ENCODE results near the gene N4BP3. TPM values are rescaled to one million over a fixed set of nuclear protein-coding genes. Genes with fewer than 3 reads are reported as not detected.
"Not testable (repeated sequence)": the region's sequence is repeated elsewhere in the genome, so short reads cannot be mapped to it uniquely, and the experiment has no call there.

Gene N4BP3
- total RNA-seq, 1 experiment from 2014 or later = 32.0 TPM

DNA sequence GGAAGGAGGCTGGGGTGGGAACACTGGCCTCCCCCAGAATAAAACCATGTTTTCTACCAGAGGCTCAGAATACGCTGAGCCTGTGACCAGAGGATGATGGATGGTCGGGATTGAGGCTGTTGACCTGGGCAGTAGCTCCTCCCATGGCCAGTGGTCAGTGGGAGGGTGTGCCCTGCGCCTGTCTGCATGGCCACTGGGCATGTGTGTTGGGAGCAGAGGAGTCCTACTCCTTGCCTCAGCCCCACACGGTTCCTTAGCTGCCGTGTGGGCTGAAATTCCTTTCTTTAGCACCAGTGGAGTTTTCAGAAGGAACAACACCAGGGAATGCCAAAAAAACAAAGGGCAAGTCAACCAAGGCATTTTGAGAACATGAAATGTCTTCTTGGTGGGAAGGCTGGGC lies 9.0 kb downstream of the N4BP3 start:
- H3K27me3 ChIP-seq (ENCODE audit: control insufficient read depth, insufficient read depth, low read length) = no peaks in the 10 kb centered on the region
- H3K4me3 ChIP-seq (ENCODE audit: insufficient read depth, low read depth, low read length) = no peak overlapping the region
- peak; percentile 32 for DNase-seq
- H3K36me3 ChIP-seq (replicated peaks; ENCODE audit: control insufficient read depth, insufficient read depth, low read length) = peaks cover 16% of the 10 kb centered on the region

DNA sequence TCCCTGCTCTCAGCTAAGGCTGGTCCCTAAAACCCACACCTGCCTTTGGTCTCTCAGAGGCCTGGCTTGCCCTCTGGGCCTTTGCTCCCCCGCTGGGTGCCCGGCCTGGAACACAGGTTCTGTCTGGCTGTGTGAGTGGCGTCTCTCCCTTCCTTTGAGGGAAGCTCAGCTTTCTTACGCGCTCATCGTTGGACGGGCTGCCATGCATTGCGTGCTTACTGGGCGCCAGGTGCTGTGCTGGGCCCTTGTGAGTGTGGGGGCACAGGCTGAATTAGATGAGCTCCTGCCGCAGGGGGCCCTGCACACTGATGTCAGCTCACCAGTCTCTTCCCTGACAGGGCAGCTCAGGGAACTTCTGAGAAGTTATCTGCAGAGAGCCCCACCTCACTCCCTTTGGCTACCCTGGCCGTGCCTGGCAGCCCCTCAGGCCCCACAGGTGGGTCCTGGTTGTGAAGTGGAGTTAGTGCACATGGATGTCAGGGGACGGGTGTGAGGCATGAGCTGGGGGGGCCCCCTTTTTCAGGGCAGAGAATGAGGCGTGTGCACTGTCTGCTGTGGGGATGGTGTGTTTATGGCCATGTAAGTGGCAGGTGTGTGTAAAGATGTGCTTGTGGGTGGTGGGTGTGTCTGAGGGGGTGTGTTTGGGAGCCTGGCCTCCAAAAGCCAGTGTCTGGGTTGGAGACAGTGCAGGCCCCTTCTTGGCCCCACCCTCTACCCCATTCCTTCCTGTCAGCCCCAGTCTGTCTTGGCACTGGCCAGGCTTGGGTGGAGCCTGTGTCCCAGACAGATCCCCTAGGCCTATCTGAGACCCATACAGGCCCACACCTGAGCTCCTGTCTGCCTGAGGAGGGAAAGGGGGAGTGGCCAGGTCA lies 10.0 kb downstream of the N4BP3 start:
- no peaks in the 10 kb centered on the region for H3K27me3 ChIP-seq (ENCODE audit: control insufficient read depth, insufficient read depth, low read length)
- DNase-seq = peak; percentile 49
- no peak overlapping the region for H3K4me3 ChIP-seq (ENCODE audit: insufficient read depth, low read depth, low read length)
- peaks cover 16% of the 10 kb centered on the region for H3K36me3 ChIP-seq (replicated peaks; ENCODE audit: control insufficient read depth, insufficient read depth, low read length)

DNA sequence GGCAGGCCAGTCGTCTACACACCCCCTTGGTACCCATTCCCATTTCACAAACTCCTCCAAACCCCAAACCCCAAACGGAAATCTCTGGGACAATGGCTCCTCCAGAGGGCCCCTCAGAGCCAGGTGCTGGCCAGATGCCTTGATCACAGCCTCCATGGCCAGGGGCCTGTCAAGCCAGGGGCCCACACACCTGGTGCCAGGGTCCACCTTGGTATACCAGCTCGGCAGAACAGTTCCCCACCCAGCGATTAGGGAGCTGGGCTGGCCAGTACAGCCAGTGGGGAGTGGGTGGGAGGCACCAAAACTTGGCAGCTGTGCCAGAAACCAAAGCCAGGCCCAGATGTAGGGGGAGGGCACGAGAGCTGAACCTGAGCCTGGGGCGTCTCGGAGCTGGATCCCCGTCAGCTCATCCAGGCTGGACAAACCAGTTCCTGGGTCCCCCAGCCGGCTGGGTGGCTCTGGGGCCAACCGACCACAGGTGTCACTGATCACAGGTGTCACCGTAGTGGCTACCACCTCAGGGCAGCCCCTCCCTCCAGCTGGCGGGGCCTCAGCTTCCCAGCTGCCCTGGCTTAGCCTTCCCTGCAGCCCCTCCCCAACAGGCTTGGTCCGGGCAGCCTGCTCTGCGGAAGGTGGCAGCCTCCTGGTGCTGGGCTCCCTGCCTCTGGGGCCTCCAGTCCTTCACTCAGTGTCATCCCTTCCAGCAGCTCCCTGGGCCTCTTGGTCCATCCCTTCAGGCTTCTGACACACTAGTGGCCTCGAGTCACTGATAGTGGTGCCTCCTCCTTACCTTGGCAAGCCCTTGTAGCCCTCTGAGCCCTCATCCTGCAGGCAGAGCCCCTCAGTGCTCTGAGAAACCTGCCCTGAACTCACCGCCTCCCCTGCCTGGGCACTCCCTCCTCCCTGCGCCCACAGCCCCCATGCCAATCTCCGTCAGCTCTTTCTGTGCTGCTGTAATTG lies 10.9 kb downstream of the N4BP3 start:
- Histone ChIP-seq H3K27me3 (ENCODE audit: control insufficient read depth, insufficient read depth, low read length) (no peaks in the 10 kb centered on the region), H3K4me3 (ENCODE audit: insufficient read depth, low read depth, low read length) (no peak overlapping the region), H3K36me3 (replicated peaks; ENCODE audit: control insufficient read depth, insufficient read depth, low read length) (peaks cover 16% of the 10 kb centered on the region)
- peak; percentile 65 for DNase-seq

DNA sequence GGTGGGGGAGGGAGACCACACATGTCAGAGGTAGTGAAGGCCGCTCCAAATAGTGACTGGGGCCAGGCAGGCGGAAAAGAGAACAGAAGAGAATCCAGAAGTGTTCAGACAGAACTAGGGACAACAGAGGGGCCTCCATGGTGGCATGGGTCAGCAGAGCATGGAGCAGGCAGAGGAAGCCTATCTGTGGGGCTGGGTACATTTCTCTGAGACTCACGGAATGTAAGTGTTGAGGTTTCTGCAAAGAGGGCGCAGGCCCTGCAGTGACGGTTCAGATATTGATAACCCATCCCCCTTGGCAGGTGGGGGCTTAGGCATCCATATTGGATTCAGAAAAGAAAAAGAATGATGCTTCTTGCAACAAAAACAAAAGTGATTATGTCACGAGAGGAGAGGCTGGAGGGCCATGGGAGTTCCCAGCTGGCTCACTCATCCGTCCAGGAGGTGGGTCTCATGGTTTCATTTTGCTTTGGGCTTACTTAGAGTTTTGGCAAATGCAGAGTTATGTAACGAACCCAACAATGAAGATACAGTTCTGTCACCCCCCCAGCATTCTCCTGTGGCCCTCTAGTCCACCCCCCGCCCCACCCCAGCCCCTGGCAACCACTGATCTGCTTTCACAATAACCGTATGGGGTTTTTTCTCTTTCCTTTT lies 12.0 kb downstream of the N4BP3 start:
- Histone ChIP-seq H3K36me3 (replicated peaks; ENCODE audit: control insufficient read depth, insufficient read depth, low read length) (peaks cover 13% of the 10 kb centered on the region), H3K27me3 (ENCODE audit: control insufficient read depth, insufficient read depth, low read length) (no peaks in the 10 kb centered on the region), H3K4me3 (ENCODE audit: insufficient read depth, low read depth, low read length) (no peak overlapping the region)
- no peak for DNase-seq

DNA sequence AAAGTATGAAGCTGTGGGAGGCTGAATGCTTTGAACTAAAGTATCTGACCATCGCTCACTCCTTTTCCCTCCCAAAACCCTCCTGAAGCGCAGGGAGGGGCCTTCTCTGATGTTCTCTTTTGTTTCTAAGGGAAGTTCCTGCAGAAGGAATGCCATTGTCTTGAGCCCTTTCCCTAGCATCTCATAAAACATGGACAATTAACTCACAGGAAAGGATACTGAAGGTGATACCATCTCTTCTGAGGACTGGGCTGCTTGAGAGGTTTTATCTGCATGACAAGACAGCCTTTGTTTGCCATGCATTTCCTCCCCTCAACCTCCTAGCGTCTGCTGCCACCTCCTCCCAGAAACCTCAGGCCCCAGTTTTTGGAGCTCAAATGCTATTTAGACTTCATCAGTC lies 13.2 kb downstream of the N4BP3 start:
- no peaks in the 10 kb centered on the region for H3K27me3 ChIP-seq (ENCODE audit: control insufficient read depth, insufficient read depth, low read length)
- no peak overlapping the region for H3K4me3 ChIP-seq (ENCODE audit: insufficient read depth, low read depth, low read length)
- H3K36me3 ChIP-seq (replicated peaks; ENCODE audit: control insufficient read depth, insufficient read depth, low read length) = peaks cover 8% of the 10 kb centered on the region
- peak; percentile 89 for DNase-seq

DNA sequence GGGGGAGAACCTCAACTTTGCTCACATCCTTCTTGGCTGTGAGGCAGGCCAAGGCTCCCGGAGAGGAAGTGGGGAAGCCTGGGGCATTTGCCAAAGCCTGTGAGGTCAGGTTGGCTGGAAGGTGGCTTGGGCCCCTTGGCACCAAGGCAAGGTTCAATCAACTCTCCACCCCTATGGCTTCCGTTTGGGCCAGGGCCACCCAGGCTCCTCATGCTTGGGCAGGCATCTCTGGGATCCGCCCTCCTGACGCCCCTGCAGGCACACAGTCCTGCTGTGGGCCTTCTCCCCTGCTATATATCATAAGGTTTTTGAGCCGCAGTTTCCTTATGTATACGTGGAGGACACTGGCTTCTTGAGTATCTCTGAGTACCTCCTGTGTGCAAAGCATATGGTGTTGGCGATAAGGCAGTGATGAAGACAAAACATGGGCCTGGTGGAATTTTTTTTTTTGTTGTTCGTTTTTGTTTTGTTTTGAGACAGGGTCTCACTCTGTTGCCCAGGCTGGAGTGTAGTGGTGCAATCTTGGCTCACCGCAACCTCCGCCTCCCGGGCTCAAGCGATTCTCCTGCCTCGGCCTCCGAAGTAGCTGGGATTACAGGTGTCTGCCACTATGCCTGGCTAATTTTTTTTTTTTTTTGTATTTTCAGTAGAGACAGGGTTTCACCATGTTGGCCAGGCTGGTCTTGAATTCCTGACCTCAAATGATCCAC lies 14.1 kb downstream of the N4BP3 start:
- H3K4me3 ChIP-seq (ENCODE audit: insufficient read depth, low read depth, low read length); H3K36me3 ChIP-seq (replicated peaks; ENCODE audit: control insufficient read depth, insufficient read depth, low read length); DNase-seq; H3K27me3 ChIP-seq (ENCODE audit: control insufficient read depth, insufficient read depth, low read length): not testable (repeated sequence)

DNA sequence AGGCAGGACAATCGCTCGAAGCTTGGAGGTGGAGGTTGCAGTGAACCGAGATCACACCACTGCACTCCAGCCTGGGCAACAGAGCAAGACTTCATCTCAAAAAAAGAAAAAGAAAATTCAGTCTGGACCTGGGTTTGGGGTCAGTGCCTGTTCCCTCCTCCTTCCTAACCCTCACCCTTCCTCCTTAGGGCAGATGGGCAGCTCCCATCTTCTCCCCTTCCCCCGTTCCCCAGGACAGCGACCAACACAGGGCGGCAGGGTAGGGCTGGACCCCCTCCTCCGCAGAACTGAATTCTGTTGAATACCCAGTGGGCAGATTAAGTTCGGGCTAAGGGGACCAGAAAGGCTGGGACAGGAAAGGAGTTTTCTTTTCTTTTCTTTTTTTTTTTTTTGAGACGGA lies 16.0 kb downstream of the N4BP3 start:
- 0 out of 2 replicates have a peak, but pooled peaks cover 3% of the 10 kb centered on the region for H3K36me3 ChIP-seq (replicated peaks; ENCODE audit: control insufficient read depth, insufficient read depth, low read length)
- H3K27me3 ChIP-seq (ENCODE audit: control insufficient read depth, insufficient read depth, low read length) = no peaks in the 10 kb centered on the region
- DNase-seq = peak; percentile 37
- H3K4me3 ChIP-seq (ENCODE audit: insufficient read depth, low read depth, low read length) = no peak overlapping the region

DNA sequence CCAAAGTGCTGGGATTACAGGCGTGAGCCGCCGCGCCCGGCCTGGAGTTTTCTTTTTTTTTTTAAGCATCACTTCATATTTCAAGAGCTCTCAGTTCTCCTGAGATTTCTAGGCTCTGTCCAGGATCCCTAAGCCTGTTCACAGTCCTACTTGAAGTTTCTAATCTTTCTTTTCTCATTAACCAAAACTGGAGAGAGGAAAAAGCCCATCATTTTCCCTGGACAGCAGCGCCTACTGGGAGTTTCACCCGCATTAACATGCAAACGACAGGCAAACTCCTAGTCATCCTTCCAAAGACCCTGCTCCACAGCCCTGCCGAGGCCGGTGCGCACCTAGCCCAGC lies 16.9 kb downstream of the N4BP3 start:
- not testable (repeated sequence) for DNase-seq; H3K36me3 ChIP-seq (replicated peaks; ENCODE audit: control insufficient read depth, insufficient read depth, low read length); H3K27me3 ChIP-seq (ENCODE audit: control insufficient read depth, insufficient read depth, low read length)
- peak overlapping the region; percentile 80 for H3K4me3 ChIP-seq (ENCODE audit: insufficient read depth, low read depth, low read length)

DNA sequence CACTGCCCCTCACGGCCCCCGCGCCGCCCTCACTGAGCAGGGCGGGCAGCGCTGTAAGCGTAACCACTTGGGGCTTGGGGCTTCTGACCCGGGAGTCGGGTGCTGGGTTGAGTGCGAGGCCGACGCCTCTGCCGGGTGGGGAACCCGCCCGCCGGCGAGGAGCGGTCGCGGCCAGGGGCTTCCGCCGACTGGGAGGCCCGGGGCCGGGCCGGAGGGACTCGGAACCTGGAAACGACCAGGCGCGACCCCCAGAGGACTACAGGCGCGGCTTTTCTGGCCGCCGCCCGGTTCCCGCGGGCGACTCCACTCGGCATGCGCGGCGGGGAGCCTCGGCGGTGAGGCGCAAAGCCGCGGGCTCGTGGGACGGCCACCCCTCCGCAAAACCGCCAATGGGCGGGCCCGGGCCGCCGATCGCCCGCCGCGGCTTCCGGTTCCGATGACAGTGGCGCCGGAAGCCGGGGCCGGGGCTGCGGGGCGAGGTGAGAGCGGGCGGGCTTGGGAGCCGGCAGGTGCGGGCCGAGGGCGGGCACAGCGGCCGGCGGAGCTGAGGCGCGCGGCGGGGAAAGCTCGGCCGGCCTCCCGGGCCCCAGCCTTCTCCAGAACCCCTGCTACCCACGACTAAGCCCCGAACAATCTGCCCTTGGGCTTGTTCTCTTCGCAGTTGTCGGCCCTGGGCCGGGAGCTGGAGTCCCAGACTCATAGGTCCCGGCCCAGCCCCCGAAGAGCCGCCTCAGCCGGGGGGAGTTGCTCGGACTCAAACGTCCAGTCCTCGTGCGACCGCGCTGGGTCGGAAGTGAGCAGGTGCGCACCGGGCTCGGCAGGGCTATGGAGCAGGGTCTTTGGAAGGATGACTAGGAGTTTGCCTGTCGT lies 17.5 kb downstream of the N4BP3 start, which contains the start of gene RMND5B:
TSS of gene RMND5B (plus strand) at position 439 of the 870 bp plus-strand sequence. CDS start 7,106 bp downstream, outside the sequence.
- peak within 1 kb of the TSS; percentile 80 for H3K4me3 ChIP-seq (ENCODE audit: insufficient read depth, low read depth, low read length)
- no peaks in the 10 kb centered on the region for H3K27me3 ChIP-seq (ENCODE audit: control insufficient read depth, insufficient read depth, low read length)
- H3K36me3 ChIP-seq (replicated peaks; ENCODE audit: control insufficient read depth, insufficient read depth, low read length) = peaks cover 3% of the 10 kb centered on the region; the same call in 1 of the 2 replicates
- DNase-seq = peak; percentile 97

DNA sequence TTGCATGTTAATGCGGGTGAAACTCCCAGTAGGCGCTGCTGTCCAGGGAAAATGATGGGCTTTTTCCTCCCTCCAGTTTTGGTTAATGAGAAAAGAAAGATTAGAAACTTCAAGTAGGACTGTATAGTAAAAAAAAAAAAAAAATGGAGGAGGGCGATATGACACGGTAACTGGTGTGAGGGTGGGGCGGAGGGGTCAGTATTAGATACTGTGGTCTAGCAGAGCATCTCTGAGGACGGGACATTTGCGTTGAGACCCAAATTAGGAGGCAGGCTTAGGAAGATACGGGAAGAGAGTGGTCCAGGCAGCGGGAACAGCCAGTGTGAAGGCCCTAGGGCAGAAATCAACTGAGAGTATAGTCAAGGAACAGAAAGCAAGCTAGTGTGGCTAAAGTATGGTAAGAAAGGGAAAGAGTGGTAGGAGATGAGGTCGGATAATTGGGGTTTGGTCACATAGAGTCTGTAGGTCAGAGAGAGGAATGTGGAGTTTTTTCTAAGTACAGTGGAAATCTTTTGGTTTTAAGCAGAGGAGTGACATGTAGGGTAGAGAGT lies 18.2 kb downstream of the N4BP3 start:
- DNase-seq = peak; percentile 63
- peaks cover 5% of the 10 kb centered on the region; the same call in 1 of the 2 replicates for H3K36me3 ChIP-seq (replicated peaks; ENCODE audit: control insufficient read depth, insufficient read depth, low read length)

DNA sequence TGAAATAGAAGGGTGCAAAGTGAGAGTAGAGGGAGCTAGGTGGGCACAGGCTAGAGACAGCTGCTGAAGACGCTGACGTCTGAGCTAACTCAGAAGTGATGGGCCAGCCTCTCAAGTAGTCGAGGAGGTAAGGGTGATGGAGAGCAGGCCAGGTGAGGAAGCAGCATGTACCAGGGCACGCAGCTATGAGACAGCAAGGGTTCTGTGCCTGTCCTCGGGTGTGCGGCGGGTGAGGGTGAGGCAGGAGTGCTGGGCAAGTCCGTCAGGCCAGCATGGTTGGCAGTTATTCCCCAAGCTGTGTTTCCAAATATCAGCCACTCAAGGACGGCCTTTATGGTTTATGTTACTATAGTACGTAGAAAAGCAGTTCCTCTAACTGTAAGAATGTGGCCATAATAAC lies 23.7 kb downstream of the N4BP3 start:
- Histone ChIP-seq H3K4me3 (ENCODE audit: insufficient read depth, low read depth, low read length) (no peak overlapping the region), H3K36me3 (replicated peaks; ENCODE audit: control insufficient read depth, insufficient read depth, low read length) (peaks cover 17% of the 10 kb centered on the region), H3K27me3 (ENCODE audit: control insufficient read depth, insufficient read depth, low read length) (no peaks in the 10 kb centered on the region)
- DNase-seq = no peak

More for the DNA sequence above, 18.2 kb downstream of the N4BP3 start:
- no peaks in the 10 kb centered on the region for H3K27me3 ChIP-seq (ENCODE audit: control insufficient read depth, insufficient read depth, low read length)
- H3K4me3 ChIP-seq (ENCODE audit: insufficient read depth, low read depth, low read length) = peak overlapping the region; percentile 80

DNA sequence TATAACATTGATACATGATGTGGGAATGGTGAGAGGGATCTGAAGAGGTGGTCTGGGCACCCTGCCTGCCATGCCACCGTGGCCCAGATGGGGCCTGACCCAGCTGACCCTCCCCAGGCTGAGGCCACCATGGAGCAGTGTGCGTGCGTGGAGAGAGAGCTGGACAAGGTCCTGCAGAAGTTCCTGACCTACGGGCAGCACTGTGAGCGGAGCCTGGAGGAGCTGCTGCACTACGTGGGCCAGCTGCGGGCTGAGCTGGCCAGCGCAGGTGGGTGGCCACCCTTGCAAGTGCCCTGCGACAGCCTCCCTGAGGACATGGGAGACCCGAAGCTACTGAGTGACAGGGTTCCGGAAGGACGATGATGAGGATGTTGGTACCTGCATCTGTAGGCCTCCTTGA lies 24.7 kb downstream of the N4BP3 start:
- H3K4me3 ChIP-seq (ENCODE audit: insufficient read depth, low read depth, low read length) = no peak overlapping the region
- peaks cover 26% of the 10 kb centered on the region for H3K36me3 ChIP-seq (replicated peaks; ENCODE audit: control insufficient read depth, insufficient read depth, low read length)
- no peaks in the 10 kb centered on the region for H3K27me3 ChIP-seq (ENCODE audit: control insufficient read depth, insufficient read depth, low read length)
- DNase-seq = no peak

DNA sequence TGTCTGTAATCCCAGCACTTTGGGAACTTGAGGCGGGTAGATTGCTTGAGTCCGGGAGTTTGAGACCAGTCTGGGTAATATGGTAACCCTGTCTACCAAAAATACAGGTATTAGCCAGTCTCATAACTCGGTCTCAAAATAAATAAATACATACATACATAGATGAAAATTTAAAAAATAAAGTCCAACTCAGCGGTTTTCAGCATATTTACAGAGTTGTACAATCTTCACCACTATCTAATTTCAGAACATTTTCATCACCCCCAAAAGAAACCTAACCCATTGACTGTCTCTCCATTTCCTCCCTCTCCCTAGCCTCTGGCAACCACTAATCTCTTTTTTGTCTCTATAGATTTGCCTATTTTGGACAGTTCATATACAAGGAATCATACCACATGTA lies 28.2 kb downstream of the N4BP3 start:
- Histone ChIP-seq H3K27me3 (ENCODE audit: control insufficient read depth, insufficient read depth, low read length) (no peaks in the 10 kb centered on the region), H3K4me3 (ENCODE audit: insufficient read depth, low read depth, low read length) (no peak overlapping the region), H3K36me3 (replicated peaks; ENCODE audit: control insufficient read depth, insufficient read depth, low read length) (peaks cover 42% of the 10 kb centered on the region)
- DNase-seq = no peak

Data from H7 (cell line).